ENCODE data around the gene UTP25.

DNA sequence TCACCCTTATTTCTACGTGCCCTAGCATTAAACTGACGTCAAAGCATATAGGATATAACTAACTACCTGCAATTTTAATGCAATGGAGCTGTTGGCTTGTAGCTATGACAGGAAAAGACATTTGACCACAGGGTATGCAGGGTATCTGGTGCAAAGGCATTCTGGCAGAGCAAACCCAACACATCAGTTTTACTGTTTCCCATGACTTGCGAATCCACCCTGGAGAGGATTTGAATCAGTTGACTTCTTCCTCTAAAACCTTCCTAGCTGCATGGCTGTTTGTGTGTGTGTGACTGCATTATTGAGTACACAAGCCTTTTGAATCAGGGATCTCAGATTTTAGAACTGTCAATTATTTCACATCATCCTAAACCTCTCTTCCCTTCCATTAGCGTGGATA is 68.6 kb downstream of the UTP25 start:
- TF ChIP-seq, protein P1, sequence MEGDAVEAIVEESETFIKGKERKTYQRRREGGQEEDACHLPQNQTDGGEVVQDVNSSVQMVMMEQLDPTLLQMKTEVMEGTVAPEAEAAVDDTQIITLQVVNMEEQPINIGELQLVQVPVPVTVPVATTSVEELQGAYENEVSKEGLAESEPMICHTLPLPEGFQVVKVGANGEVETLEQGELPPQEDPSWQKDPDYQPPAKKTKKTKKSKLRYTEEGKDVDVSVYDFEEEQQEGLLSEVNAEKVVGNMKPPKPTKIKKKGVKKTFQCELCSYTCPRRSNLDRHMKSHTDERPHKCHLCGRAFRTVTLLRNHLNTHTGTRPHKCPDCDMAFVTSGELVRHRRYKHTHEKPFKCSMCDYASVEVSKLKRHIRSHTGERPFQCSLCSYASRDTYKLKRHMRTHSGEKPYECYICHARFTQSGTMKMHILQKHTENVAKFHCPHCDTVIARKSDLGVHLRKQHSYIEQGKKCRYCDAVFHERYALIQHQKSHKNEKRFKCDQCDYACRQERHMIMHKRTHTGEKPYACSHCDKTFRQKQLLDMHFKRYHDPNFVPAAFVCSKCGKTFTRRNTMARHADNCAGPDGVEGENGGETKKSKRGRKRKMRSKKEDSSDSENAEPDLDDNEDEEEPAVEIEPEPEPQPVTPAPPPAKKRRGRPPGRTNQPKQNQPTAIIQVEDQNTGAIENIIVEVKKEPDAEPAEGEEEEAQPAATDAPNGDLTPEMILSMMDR (conservative IDR thresholded peaks at IDR 0.05; ENCODE audit: low read length): no peak
- no peak for TF ChIP-seq EZH2phosphoT487 (IDR thresholded peaks at IDR 0.05; ENCODE audit: borderline replicate concordance)
